ENCODE data around the gene MTMR12. TPM values are rescaled to one million over a fixed set of nuclear protein-coding genes. Genes with fewer than 3 reads are reported as not detected.
A peak's percentile ranks its signal among the peaks of the same experiment; 100 is the strongest.

Gene MTMR12
- total RNA-seq, 1 experiment from 2014 or later: 16.0 TPM

DNA sequence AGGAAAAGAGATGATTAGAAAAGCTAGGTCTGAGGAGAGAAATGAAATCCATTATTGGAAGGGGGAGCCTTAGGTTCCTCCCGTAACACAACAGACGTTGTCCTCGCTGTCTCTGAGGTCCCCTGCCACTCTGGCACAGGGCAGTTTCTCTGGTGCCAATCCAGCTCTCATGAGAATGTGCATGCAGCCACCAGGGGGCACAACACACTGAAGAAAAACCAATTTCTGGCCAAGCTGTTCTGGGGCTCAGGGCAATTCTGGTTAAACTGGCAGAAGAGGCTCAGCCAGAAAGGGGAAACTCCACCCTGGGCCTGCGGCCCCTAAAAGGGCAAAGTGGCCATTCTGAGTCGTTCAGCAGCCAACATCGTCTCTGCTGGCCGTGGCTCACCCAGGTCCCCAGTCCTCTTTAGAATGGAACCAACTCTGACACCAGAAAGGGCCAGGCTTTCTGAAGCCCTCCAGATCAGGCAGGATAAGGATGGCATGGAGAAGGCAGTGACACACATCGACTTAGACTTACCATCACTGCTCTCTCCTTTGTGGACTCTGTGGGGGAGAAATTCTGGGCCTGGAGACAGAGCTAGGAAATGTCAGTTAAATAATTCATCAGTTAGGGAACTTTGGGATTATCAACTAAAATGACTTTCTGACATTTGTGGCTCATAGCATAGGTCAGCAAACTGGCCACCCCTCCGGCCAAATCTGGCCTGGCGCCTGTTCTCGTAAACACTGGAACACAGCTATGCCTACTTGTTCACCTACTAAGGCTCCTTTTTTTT is 80.1 kb downstream of the MTMR12 start:
- Histone ChIP-seq H3K27me3 (ENCODE audit: low read length) (no peaks in the 10 kb centered on the region), H3K9ac (ENCODE audit: low read length) (no peak overlapping the region), H3K4me2 (ENCODE audit: low read length) (no peak overlapping the region), H3K9me3 (ENCODE audit: low read length) (no peaks in the 10 kb centered on the region), H3K9me2 (replicated peaks; ENCODE audit: low read length) (no peaks in the 10 kb centered on the region), H3K4me1 (ENCODE audit: insufficient read depth, low read length) (peaks cover 7% of the 10 kb centered on the region; the same call in 1 of the 2 replicates), H2AFZ (ENCODE audit: low read length) (no peak overlapping the region), H3K79me2 (ENCODE audit: low read length) (no peaks in the 10 kb centered on the region), H3K36me3 (ENCODE audit: low read depth, low read length) (peaks cover 3% of the 10 kb centered on the region; the same call in 1 of the 2 replicates), H3K27ac (ENCODE audit: low read length) (no peak overlapping the region), H3K4me3 (ENCODE audit: low read length) (no peak overlapping the region), H4K20me1 (ENCODE audit: low read length) (no peaks in the 10 kb centered on the region), H3F3A (ENCODE audit: low read length, unreplicated experiment) (no peaks in the 10 kb centered on the region)
- ChIA-PET CTCF (interaction anchor here (0.5 to 1.1 kb wide), 4 partner anchors 71 to 99 kb away, joined by 3 to 8 read pairs (median 4); no protein-coding TSS in a partner anchor), POLR2A (ENCODE audit: unreplicated experiment) (interaction anchor here (0.7 kb wide), 1 partner anchor 109 kb away, joined by 6 read pairs; no protein-coding TSS in a partner anchor)
- DNase-seq (peak; percentile 74), ATAC-seq (peak; percentile 87)
- TF ChIP-seq EZH2 (IDR thresholded peaks at IDR 0.05; ENCODE audit: low read length, unreplicated experiment): no peak
- TF ChIP-seq CTCF (conservative IDR thresholded peaks at IDR 0.05; ENCODE audit: low read depth, low read length): peak; percentile 92
- BruUV-seq (replicated peaks): no TSS peak
- intact Hi-C loops (cut with micrococcal nuclease): loop anchor here (1.0 to 2.0 kb wide), 3 partner anchors 58 to 381 kb away; partner anchors contain the start of gene GOLPH3

DNA sequence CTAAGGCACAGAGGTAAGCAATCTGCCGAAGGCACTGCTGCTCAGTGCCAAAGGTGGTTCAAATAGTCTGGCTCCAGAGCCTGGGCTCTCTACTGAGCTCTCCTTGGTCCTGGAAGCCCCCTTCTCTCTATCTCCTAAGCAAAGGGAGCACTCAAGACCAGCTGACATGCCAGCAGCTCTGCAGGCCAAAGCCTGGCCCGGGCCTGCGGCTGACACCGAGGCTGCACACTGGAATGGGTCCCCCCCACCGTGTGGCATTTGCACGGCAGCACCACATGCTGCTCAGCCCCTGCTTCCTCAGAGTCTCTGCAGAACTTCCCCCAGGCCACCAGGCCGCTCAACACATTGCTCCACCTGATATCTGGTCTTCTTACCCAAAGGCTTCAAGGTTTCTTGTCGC is 80.8 kb downstream of the MTMR12 start:
- no peaks in the 10 kb centered on the region for H4K20me1 ChIP-seq (ENCODE audit: low read length)
- no peak for TF ChIP-seq EZH2phosphoT487 (IDR thresholded peaks at IDR 0.05; ENCODE audit: borderline replicate concordance, low read length)
- TF ChIP-seq EZH2 (IDR thresholded peaks at IDR 0.05; ENCODE audit: low read length, unreplicated experiment): no peak
- no peak for TF ChIP-seq CTCF (conservative IDR thresholded peaks at IDR 0.05; ENCODE audit: low read depth, low read length)
- no TSS peak for BruUV-seq (replicated peaks)
- H3K9ac ChIP-seq (ENCODE audit: low read length): no peak overlapping the region
- no peak for ATAC-seq
- H3K79me2 ChIP-seq (ENCODE audit: low read length): no peaks in the 10 kb centered on the region
- H3K4me2 ChIP-seq (ENCODE audit: low read length): no peak overlapping the region
- intact Hi-C loops (cut with micrococcal nuclease): loop anchor here (1.0 to 2.0 kb wide), 3 partner anchors 57 to 381 kb away; partner anchors contain the start of gene GOLPH3
- H2AFZ ChIP-seq (ENCODE audit: low read length): no peak overlapping the region
- no peak for DNase-seq
- H3K27me3 ChIP-seq (ENCODE audit: low read length): no peaks in the 10 kb centered on the region
- no peak overlapping the region for H3K4me3 ChIP-seq (ENCODE audit: low read length)
- H3F3A ChIP-seq (ENCODE audit: low read length, unreplicated experiment): no peaks in the 10 kb centered on the region
- ChIA-PET CTCF (interaction anchor here (0.5 to 1.1 kb wide), 3 partner anchors 96 to 99 kb away, joined by 3 to 8 read pairs (median 4); no protein-coding TSS in a partner anchor), POLR2A (ENCODE audit: unreplicated experiment) (no interaction called here)
- H3K9me2 ChIP-seq (replicated peaks; ENCODE audit: low read length): no peaks in the 10 kb centered on the region
- H3K9me3 ChIP-seq (ENCODE audit: low read length): no peaks in the 10 kb centered on the region
- H3K36me3 ChIP-seq (ENCODE audit: low read depth, low read length): peaks cover 3% of the 10 kb centered on the region; the same call in 1 of the 2 replicates
- H3K4me1 ChIP-seq (ENCODE audit: insufficient read depth, low read length): peaks cover 7% of the 10 kb centered on the region; the same call in 1 of the 2 replicates
- H3K27ac ChIP-seq (ENCODE audit: low read length): no peak overlapping the region

GRCh38 chr5:32231241-32231640 is 81.5 kb downstream of the MTMR12 start:
- H3K9me3 ChIP-seq (ENCODE audit: low read length): no peaks in the 10 kb centered on the region
- no peaks in the 10 kb centered on the region for H3K79me2 ChIP-seq (ENCODE audit: low read length)
- BruUV-seq (replicated peaks): no TSS peak
- CTCF ChIA-PET: interaction anchor here (0.7 kb wide), 1 partner anchor 433 kb away, joined by 3 read pairs; no protein-coding TSS in a partner anchor
- intact Hi-C loops (cut with micrococcal nuclease): no loop called here
- POLR2A ChIA-PET (ENCODE audit: unreplicated experiment): no interaction called here
- H3K4me3 ChIP-seq (ENCODE audit: low read length): no peak overlapping the region
- TF ChIP-seq EZH2phosphoT487 (IDR thresholded peaks at IDR 0.05; ENCODE audit: borderline replicate concordance, low read length) (no peak), EZH2 (IDR thresholded peaks at IDR 0.05; ENCODE audit: low read length, unreplicated experiment) (no peak)
- H3K27ac ChIP-seq (ENCODE audit: low read length): no peak overlapping the region
- DNase-seq (no peak), ATAC-seq (no peak)
- no peak overlapping the region for H2AFZ ChIP-seq (ENCODE audit: low read length)
- H3K4me2 ChIP-seq (ENCODE audit: low read length): no peak overlapping the region
- H3K27me3 ChIP-seq (ENCODE audit: low read length): no peaks in the 10 kb centered on the region
- H4K20me1 ChIP-seq (ENCODE audit: low read length): no peaks in the 10 kb centered on the region
- H3K9ac ChIP-seq (ENCODE audit: low read length): no peak overlapping the region
- no peaks in the 10 kb centered on the region for H3F3A ChIP-seq (ENCODE audit: low read length, unreplicated experiment)
- H3K9me2 ChIP-seq (replicated peaks; ENCODE audit: low read length): no peaks in the 10 kb centered on the region
- peaks cover 3% of the 10 kb centered on the region for H3K36me3 ChIP-seq (ENCODE audit: low read depth, low read length)
- peaks cover 7% of the 10 kb centered on the region; the same call in 1 of the 2 replicates for H3K4me1 ChIP-seq (ENCODE audit: insufficient read depth, low read length)

Data from PC-3 (cell line).